GM12878 (cell line): ENCODE results near the gene BEX3. TPM values are rescaled to one million over a fixed set of nuclear protein-coding genes. Genes with fewer than 3 reads are reported as not detected.

Experiments used
- ATAC-seq: fragments of 200-7000 bp; cut with Tn5 transposase; 3 replicates; pipeline ENCODE4 v1.9.1; 2020; ENCODE audit warnings: mild to moderate bottlenecking, moderate library complexity
- BruUV-seq: library from RNA; stranded (reverse); fragments of 400-500 nt; replicated peaks from 2 replicates; lab custom pipeline; 2021; lab: Mats Ljungman, UMichigan
- CTCF ChIA-PET: fragments of 300-600 bp; sonication (Branson Sonifier 250); formaldehyde crosslinking; extraction: SDS; loops from one replicate; lab custom pipeline; 2021; ENCODE audit warnings: inconsistent platforms; lab: Yijun Ruan, JAX
- POLR2A ChIA-PET: fragments of 350-600 bp; formaldehyde crosslinking; extraction: SDS; loops from one replicate; lab custom pipeline; 2021; ENCODE audit warnings: inconsistent platforms; lab: Charles Lee
- RAD21 ChIA-PET: fragments of 300-600 bp; sonication (Branson Sonifier 250); formaldehyde crosslinking; loops from one replicate; lab custom pipeline; 2023; ENCODE audit warnings: antibody characterized with exemption; ENCODE audit not compliant: unreplicated experiment; lab: Charles Lee
- SMC1A ChIA-PET: fragments of 300-600 bp; sonication (Branson Sonifier 250); formaldehyde crosslinking; loops from one replicate; lab custom pipeline; 2023; ENCODE audit not compliant: unreplicated experiment, uncharacterized antibody; lab: Charles Lee
- DNase-seq: peaks from one replicate; pipeline ENCODE4 v3.0.0-alpha.2; 2011; ENCODE audit warnings: low read depth, low spot score
- FAIRE-seq: peaks from 3 replicates; lab custom pipeline; 2011; peaks lifted over from hg19 to GRCh38; lab: Jason Lieb, UNC
- H2AFZ ChIP-seq: 2 replicates; pipeline ENCODE4 v1.6.0; 2011; ENCODE audit warnings: low read depth, low read length, control low read depth; ENCODE audit not compliant: control insufficient read depth
- H3K27ac ChIP-seq: 2 replicates; pipeline ENCODE4 v1.5.1; 2011; ENCODE audit warnings: control low read depth; ENCODE audit not compliant: control insufficient read depth, insufficient read depth
- H3K27me3 ChIP-seq, 2 experiments: replicated peaks in 1 of 2; 2 replicates each; pipeline versions ENCODE4 v1.6.0 to v1.6.1; 2011; ENCODE audit warnings: low read length in 1 of 2; ENCODE audit not compliant: control insufficient read depth in 2 of 2, insufficient read depth in 2 of 2
- H3K36me3 ChIP-seq, 2 experiments: 2 replicates each; pipeline ENCODE4 v1.5.1; 2011; ENCODE audit warnings: low read length in 1 of 2; ENCODE audit not compliant: control insufficient read depth in 2 of 2, insufficient read depth in 2 of 2
- H3K4me1 ChIP-seq: 2 replicates; pipeline ENCODE4 v1.6.1; 2011; ENCODE audit warnings: mild to moderate bottlenecking, low read length, moderate library complexity, mixed read lengths; ENCODE audit not compliant: control insufficient read depth, insufficient read depth
- H3K4me2 ChIP-seq: 2 replicates; pipeline ENCODE4 v1.6.0; 2011; ENCODE audit warnings: control low read depth; ENCODE audit not compliant: control insufficient read depth, insufficient read depth
- H3K4me3 ChIP-seq: fragments of 200-600 bp; sonication (generic); 2 replicates; pipeline ENCODE4 v1.5.1; 2016
- H3K79me2 ChIP-seq: 2 replicates; pipeline ENCODE4 v1.6.0; 2011; ENCODE audit warnings: low read length; ENCODE audit not compliant: control insufficient read depth, insufficient read depth
- H3K9ac ChIP-seq: 2 replicates; pipeline ENCODE4 v1.8.0; 2011; ENCODE audit warnings: low read length, control low read depth, mixed read lengths; ENCODE audit not compliant: control insufficient read depth, insufficient read depth
- H3K9me3 ChIP-seq: replicated peaks from 3 replicates; pipeline ENCODE4 v1.5.1; 2011; ENCODE audit warnings: mild to moderate bottlenecking, low read length; ENCODE audit not compliant: control insufficient read depth, insufficient read depth
- H4K20me1 ChIP-seq: 2 replicates; pipeline ENCODE4 v1.6.0; 2011; ENCODE audit not compliant: control insufficient read depth, insufficient read depth
- ATF7 ChIP-seq: fragments of 450-650 bp; IDR thresholded peaks from 2 replicates; pipeline ENCODE4 v1.6.1; 2016; ENCODE audit warnings: low read depth, mild to moderate bottlenecking
- CHD2 ChIP-seq: IDR thresholded peaks from 2 replicates; pipeline ENCODE4 v1.6.1; 2011; ENCODE audit warnings: low read depth, low read length, improper control_type of control experiment, borderline replicate concordance
- E2F4 ChIP-seq: IDR thresholded peaks from 2 replicates; pipeline ENCODE4 v1.6.1; 2012; ENCODE audit warnings: low read depth, low read length, improper control_type of control experiment
- EP300 ChIP-seq, 2 experiments: fragments of 150-350 bp in 1 of 2; IDR thresholded peaks; 2 replicates each; pipeline ENCODE4 v1.6.1; 2011 to 2012; ENCODE audit warnings: low read depth in 2 of 2, low read length in 2 of 2, borderline replicate concordance in 1 of 2, improper control_type of control experiment in 1 of 2, inconsistent platforms in 1 of 2; ENCODE audit not compliant: control insufficient read depth in 1 of 2
- EZH2 ChIP-seq: IDR thresholded peaks from 2 replicates; pipeline ENCODE4 v1.6.1; 2012; ENCODE audit warnings: low read depth, mild to moderate bottlenecking, control low read depth, inconsistent platforms, low read length, borderline replicate concordance; ENCODE audit not compliant: control insufficient read depth
- GABPA ChIP-seq: IDR thresholded peaks from 2 replicates; pipeline ENCODE4 v1.6.1; 2014; ENCODE audit warnings: antibody characterized with exemption, low read depth, mild to moderate bottlenecking, inconsistent platforms
- HDAC6 ChIP-seq: fragments of 200-600 bp; sonication (generic); IDR thresholded peaks from one replicate; pipeline ENCODE4 v1.8.0; 2017; ENCODE audit warnings: antibody characterized with exemption; ENCODE audit not compliant: unreplicated experiment
- KDM1A ChIP-seq: fragments of 200-600 bp; sonication (generic); IDR thresholded peaks from 2 replicates; pipeline ENCODE4 v1.6.1; 2016; ENCODE audit warnings: borderline replicate concordance
- MLLT1 ChIP-seq: fragments of 450-650 bp; IDR thresholded peaks from 2 replicates; pipeline ENCODE4 v1.6.1; 2016; ENCODE audit warnings: mild to moderate bottlenecking
- NBN ChIP-seq: fragments of 450-650 bp; IDR thresholded peaks from 2 replicates; pipeline ENCODE4 v1.6.1; 2016
- PAX8 ChIP-seq: fragments of 450-650 bp; IDR thresholded peaks from 2 replicates; pipeline ENCODE4 v1.6.1; 2017; ENCODE audit warnings: mild to moderate bottlenecking, moderate library complexity
- RB1 ChIP-seq: fragments of 450-650 bp; formaldehyde crosslinking; IDR thresholded peaks from 2 replicates; pipeline ENCODE4 v1.6.1; 2017; ENCODE audit warnings: mild to moderate bottlenecking, borderline replicate concordance
- SIX5 ChIP-seq: IDR thresholded peaks from 2 replicates; pipeline ENCODE4 v1.6.1; 2011; ENCODE audit warnings: mild to moderate bottlenecking, low read depth, low read length, moderate library complexity; ENCODE audit not compliant: severe bottlenecking
- STAT1 ChIP-seq: fragments of 450-650 bp; conservative IDR thresholded peaks from 2 replicates; pipeline ENCODE4 v1.6.1; 2014; ENCODE audit warnings: antibody characterized with exemption, mild to moderate bottlenecking
- SUPT20H ChIP-seq: IDR thresholded peaks from 2 replicates; pipeline ENCODE4 v1.6.1; 2011; ENCODE audit warnings: low read depth, mild to moderate bottlenecking, low read length, moderate library complexity, borderline replicate concordance; ENCODE audit not compliant: control insufficient read depth
- TAF1 ChIP-seq: IDR thresholded peaks from 2 replicates; pipeline ENCODE4 v1.6.1; 2011; ENCODE audit warnings: mild to moderate bottlenecking, low read depth, low read length, borderline replicate concordance
- ZBTB40 ChIP-seq: fragments of 450-650 bp; IDR thresholded peaks from 2 replicates; pipeline ENCODE4 v1.6.1; 2016; ENCODE audit warnings: mild to moderate bottlenecking, moderate library complexity, borderline replicate concordance
- ZNF217 ChIP-seq: fragments of 450-650 bp; IDR thresholded peaks from 2 replicates; pipeline ENCODE4 v1.6.1; 2017; ENCODE audit warnings: antibody characterized with exemption, mild to moderate bottlenecking
- ZSCAN29 ChIP-seq: fragments of 450-650 bp; IDR thresholded peaks from 2 replicates; pipeline ENCODE4 v1.6.1; 2017; ENCODE audit warnings: mild to moderate bottlenecking, moderate library complexity
- WGBS: methylation state at CpG from one replicate; pipeline ENCODE4 v1.1.6; 2016; ENCODE audit warnings: low lambda C conversion rate; ENCODE audit not compliant: insufficient replicate concordance, insufficient coverage; ENCODE audit errors: missing lambda C conversion rate; 5-methylcytosine and 5-hydroxymethylcytosine counted together
- in situ Hi-C: fragments of 300-500 bp; cut with MboI; formaldehyde crosslinking; loops from 9 replicates; pipeline ENCODE4 v1.14.3; 2018; ENCODE audit warnings: mixed read lengths
- intact Hi-C: fragments of 100-400 bp; cut with micrococcal nuclease; formaldehyde crosslinking; loops from one replicate; pipeline ENCODE4 v1.14.2; 2022; ENCODE audit not compliant: unreplicated experiment
- polyA plus RNA-seq, 11 experiments: library from polyadenylated mRNA; depleted of rRNA in 4 of 11; unstranded in 6 of 11; stranded (reverse) in 5 of 11; fragments of >200 nt; fragmentation: Nextera tagmentation in 4 of 11; fragmentation: Illumina TruSeq in 1 of 11; extraction: Ambion mirVana in 4 of 11; extraction: Trizol in 1 of 11; gene quantifications; 1 replicate in 1 of 11; 2 replicates in 10 of 11; pipeline versions ENCODE4 v1.2.1 to v1.2.3, GENCODE V29; 2011 to 2016; ENCODE audit warnings: inconsistent platforms in 2 of 11, missing spikeins in 2 of 11, low read depth in 1 of 11
- total RNA-seq, 4 experiments: library from RNA; depleted of rRNA in 3 of 4; stranded (reverse); fragments of >200 nt in 3 of 4; fragmentation: Illumina TruSeq in 1 of 4; extraction: Trizol in 1 of 4; gene quantifications; 2 replicates each; pipeline versions ENCODE4 v1.2.1 to v1.2.3, GENCODE V29; 2013 to 2021

The BEX3 gene
- total and polyA plus RNA-seq, 10 of the 15 experiments (the other 5 are each of a cell fraction or from before 2014, with no cell fraction given): 1.3 to 1.5 TPM; not detected in 8

GRCh38 chrX:103363046-103363445 is 13.3 kb upstream of the BEX3 start:
- SMC1A ChIA-PET: no interaction called here
- FAIRE-seq: no peak
- WGBS: 20% methylated on average over 2 of the region's 2 CpGs
- RAD21 ChIA-PET: no interaction called here
- POLR2A ChIA-PET: no interaction called here
- TF ChIP-seq ATF7 (no peak), RB1 (no peak), E2F4 (no peak), SIX5 (no peak), MLLT1 (no peak), NBN (no peak), ZBTB40 (no peak), CHD2 (no peak), STAT1 (no peak), EZH2 (no peak), PAX8 (no peak), SUPT20H (no peak), HDAC6 (no peak), EP300 (IDR thresholded peaks at IDR 0.05; ENCODE audit: borderline replicate concordance in 1 of 2, control insufficient read depth in 1 of 2, low read depth in 2 of 2, low read length in 2 of 2) (no peak), GABPA (no peak), ZNF217 (no peak), KDM1A (no peak), ZSCAN29 (no peak), TAF1 (no peak)
- Histone ChIP-seq H3K27me3 (no peaks in the 10 kb centered on the region), H3K4me2 (no peak overlapping the region), H3K9ac (no peak overlapping the region), H2AFZ (no peak overlapping the region), H3K4me3 (no peak overlapping the region), H3K4me1 (no peaks in the 10 kb centered on the region), H3K36me3 (no peaks in the 10 kb centered on the region), H3K79me2 (no peaks in the 10 kb centered on the region), H3K27ac (no peak overlapping the region), H3K9me3 (no peaks in the 10 kb centered on the region), H4K20me1 (no peaks in the 10 kb centered on the region)
- intact Hi-C loops: no loop called here
- in situ Hi-C loops: no loop called here
- no TSS peak for BruUV-seq
- no peak for ATAC-seq
- no peak for DNase-seq
- CTCF ChIA-PET: interaction anchor here (1.0 to 1.5 kb wide), 2 partner anchors 8 to 151 kb away, joined by 3 to 5 read pairs; no protein-coding TSS in a partner anchor
